ENCODE measurements around the gene ENDOD1. TPM values are rescaled to one million over a fixed set of nuclear protein-coding genes. Genes with fewer than 3 reads are reported as not detected.

Gene ENDOD1
- polyA plus RNA-seq, 3 donors = 1.3 to 3.4 (median 3.2) TPM

GRCh38 chr11:95098826-95099225 is 9.2 kb downstream of the ENDOD1 start:
- H3K36me3 ChIP-seq (replicated peaks in 1 of 2; ENCODE audit: control insufficient read depth in 1 of 2, insufficient read depth in 2 of 2, low read length in 2 of 2) = no peaks in the 10 kb centered on the region
- no peaks in the 10 kb centered on the region for H3K27me3 ChIP-seq (ENCODE audit: control insufficient read depth in 2 of 2, insufficient read depth in 2 of 2, low read length in 2 of 2)
- Mint-ChIP-seq H3K4me1 (peaks cover 13% of the 10 kb centered on the region), H3K4me3 (no peak overlapping the region), H3K27me3 (ENCODE audit: low read depth in 3 of 3) (no peaks in the 10 kb centered on the region), H3K36me3 (no peaks in the 10 kb centered on the region), H3K27ac (peak overlapping the region in 1 of 7 donors; percentile 32), H3K9me3 (no peaks in the 10 kb centered on the region)
- H3K4me3 ChIP-seq (replicated peaks in 1 of 3; ENCODE audit: low read depth in 2 of 3, low read length in 3 of 3) = no peak overlapping the region
- H3K9me3 ChIP-seq (replicated peaks in 1 of 2; ENCODE audit: control insufficient read depth in 1 of 2, insufficient read depth in 1 of 2, low read length in 2 of 2) = no peaks in the 10 kb centered on the region
- H3K27ac ChIP-seq (ENCODE audit: low read depth in 1 of 2, low read length in 2 of 2) = no peak overlapping the region
- H3K4me1 ChIP-seq (ENCODE audit: control insufficient read depth in 1 of 2, insufficient read depth in 2 of 2, low read length in 2 of 2) = peaks cover 0 to 4% of the 10 kb centered on the region in 2 donors
- no peak overlapping the region for H3K4me2 ChIP-seq (replicated peaks; ENCODE audit: extremely low read depth, low read length, poor library complexity, severe bottlenecking)
- DNase-seq = no peak
- intact Hi-C loops (cut with micrococcal nuclease) = no loop called here
- no peaks in the 10 kb centered on the region for H3K79me2 ChIP-seq (ENCODE audit: insufficient read depth, low read length)
- no peak overlapping the region for H2AFZ ChIP-seq (ENCODE audit: insufficient read depth, low read depth, low read length, poor library complexity, severe bottlenecking)
- no peak for TF ChIP-seq CTCF (IDR thresholded peaks at IDR 0.05)
- no peaks in the 10 kb centered on the region for H4K20me1 ChIP-seq (ENCODE audit: insufficient read depth, low read length)
- H3K9ac ChIP-seq (ENCODE audit: insufficient read depth, low read length, poor library complexity, severe bottlenecking) = no peak overlapping the region
- no CpG with 5 or more reads among the region's 3 CpGs for WGBS (ENCODE audit: insufficient coverage)

- H3K36me3 Mint-ChIP-seq = no peaks in the 10 kb centered on the region
- H3K36me3 ChIP-seq (replicated peaks in 1 of 2; ENCODE audit: control insufficient read depth in 1 of 2, insufficient read depth in 2 of 2, low read length in 2 of 2) = no peaks in the 10 kb centered on the region
- intact Hi-C loops (cut with micrococcal nuclease) = no loop called here
- no peak overlapping the region for H3K27ac ChIP-seq (ENCODE audit: low read depth in 1 of 2, low read length in 2 of 2)
- no peak overlapping the region for H3K4me3 Mint-ChIP-seq
- no peaks in the 10 kb centered on the region for H3K79me2 ChIP-seq (ENCODE audit: insufficient read depth, low read length)
- no peak overlapping the region for H3K4me3 ChIP-seq (replicated peaks in 1 of 3; ENCODE audit: low read depth in 2 of 3, low read length in 3 of 3)
- H2AFZ ChIP-seq (ENCODE audit: insufficient read depth, low read depth, low read length, poor library complexity, severe bottlenecking) = no peak overlapping the region
- DNase-seq = no peak
- no peaks in the 10 kb centered on the region for H4K20me1 ChIP-seq (ENCODE audit: insufficient read depth, low read length)
- H3K4me2 ChIP-seq (replicated peaks; ENCODE audit: extremely low read depth, low read length, poor library complexity, severe bottlenecking) = no peak overlapping the region
- H3K9me3 Mint-ChIP-seq = no peaks in the 10 kb centered on the region
- WGBS (ENCODE audit: insufficient coverage) = 100% methylated on average over 1 of the region's 4 CpGs
- H3K4me1 ChIP-seq (ENCODE audit: control insufficient read depth in 1 of 2, insufficient read depth in 2 of 2, low read length in 2 of 2) = peaks cover 0 to 4% of the 10 kb centered on the region in 2 donors
- no peak overlapping the region for H3K9ac ChIP-seq (ENCODE audit: insufficient read depth, low read length, poor library complexity, severe bottlenecking)
- peak overlapping the region in 1 of 7 donors; percentile 3 for H3K27ac Mint-ChIP-seq
- no peaks in the 10 kb centered on the region for H3K27me3 Mint-ChIP-seq (ENCODE audit: low read depth in 3 of 3)
- H3K9me3 ChIP-seq (replicated peaks in 1 of 2; ENCODE audit: control insufficient read depth in 1 of 2, insufficient read depth in 1 of 2, low read length in 2 of 2) = no peaks in the 10 kb centered on the region
- H3K4me1 Mint-ChIP-seq = peaks cover 13% of the 10 kb centered on the region
- no peaks in the 10 kb centered on the region for H3K27me3 ChIP-seq (ENCODE audit: control insufficient read depth in 2 of 2, insufficient read depth in 2 of 2, low read length in 2 of 2)
- no peak for TF ChIP-seq CTCF (IDR thresholded peaks at IDR 0.05)
These were observed 10.6 kb downstream of the ENDOD1 start for GRCh38 chr11:95100191-95100648.

Measured in CD14-positive monocyte (primary cell).